HUES64 (cell line): ENCODE measurements around the gene GIT2.
"Not testable (repeated sequence)": the region's sequence is repeated elsewhere in the genome, so short reads cannot be mapped to it uniquely, and the experiment has no call there.

Experiments used
- H3K27ac ChIP-seq: 2 replicates; pipeline ENCODE4 v1.7.0; 2013; ENCODE audit warnings: low read depth, low read length, inconsistent platforms
- H3K27me3 ChIP-seq: 2 replicates; pipeline ENCODE4 v1.6.1; 2013; ENCODE audit warnings: mild to moderate bottlenecking, low read length; ENCODE audit not compliant: insufficient read depth
- H3K36me3 ChIP-seq: 2 replicates; pipeline ENCODE4 v1.6.1; 2013; ENCODE audit warnings: mild to moderate bottlenecking, low read length; ENCODE audit not compliant: insufficient read depth
- H3K4me1 ChIP-seq: 2 replicates; pipeline ENCODE4 v1.6.1; 2013; ENCODE audit warnings: mild to moderate bottlenecking, low read length, moderate library complexity; ENCODE audit not compliant: insufficient read depth
- H3K4me3 ChIP-seq: 2 replicates; pipeline ENCODE4 v1.5.1; 2013; ENCODE audit warnings: mild to moderate bottlenecking, low read length, moderate library complexity
- H3K9ac ChIP-seq: 2 replicates; pipeline ENCODE4 v1.6.1; 2013; ENCODE audit warnings: mild to moderate bottlenecking, low read depth, low read length
- H3K9me3 ChIP-seq: 2 replicates; pipeline ENCODE4 v1.6.1; 2013; ENCODE audit warnings: low read depth, low read length; ENCODE audit not compliant: insufficient read depth
- WGBS: fragments of 150-250, 120-280 bp; methylation state at CpG from one replicate; pipeline ENCODE4 v1.1.7; 2013; ENCODE audit warnings: missing lambda C conversion rate; 5-methylcytosine and 5-hydroxymethylcytosine counted together

Gene GIT2

DNA sequence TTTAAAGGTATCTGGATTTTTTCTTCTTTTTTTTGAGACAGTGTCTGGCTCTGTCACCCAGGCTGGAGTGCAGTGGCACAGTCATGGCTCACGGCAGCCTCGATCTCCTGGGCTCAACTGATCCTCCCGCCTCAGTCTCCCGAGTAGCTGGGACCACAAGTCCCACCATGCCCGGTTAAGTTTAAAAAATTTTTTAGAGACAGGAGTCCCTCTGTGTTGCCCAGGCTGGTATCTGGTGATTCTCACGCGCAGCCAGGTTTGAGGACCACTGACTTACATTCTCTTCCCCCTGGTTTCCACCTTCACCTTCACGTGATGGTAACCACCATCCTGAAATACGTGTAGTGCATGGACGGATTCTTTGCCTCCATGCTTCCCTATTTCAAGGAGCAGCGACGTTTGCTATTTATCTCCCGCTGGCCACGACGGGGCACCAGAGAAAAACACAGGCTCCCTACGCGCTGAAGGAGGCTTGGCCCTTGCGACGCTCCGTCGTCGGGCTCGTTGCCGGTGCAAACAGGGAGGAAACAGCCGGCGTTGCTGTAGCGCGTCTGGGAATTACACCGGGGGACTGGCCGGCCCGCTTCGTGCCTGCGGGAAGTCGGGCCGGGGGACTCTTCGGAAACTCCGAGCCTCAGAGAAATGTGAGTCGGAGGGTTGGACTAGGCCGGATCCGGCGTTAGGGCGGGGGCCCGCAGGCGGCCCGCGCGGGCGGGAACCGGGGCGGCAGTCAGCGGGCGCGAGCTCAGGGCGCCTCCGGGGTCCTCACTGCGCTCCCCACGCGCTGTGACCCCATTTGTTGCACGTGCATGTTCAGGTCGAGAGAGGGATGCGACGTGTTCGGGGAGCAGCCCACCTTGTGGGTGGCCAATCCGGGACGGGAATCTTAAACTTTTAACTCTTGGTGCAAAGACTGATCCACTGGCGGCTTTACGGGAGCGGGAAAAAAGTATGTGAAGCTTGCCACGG lies 96.1 kb downstream of the GIT2 start, which contains the start of gene TCHP:
TSS of gene TCHP (plus strand) at position 492 of the 969 bp plus-strand sequence. CDS start 2,753 bp downstream, outside the sequence.
- Histone ChIP-seq H3K9ac (peak within 1 kb of the TSS; percentile 83), H3K27me3 (peaks cover 96% of the 10 kb centered on the region), H3K27ac (peak within 1 kb of the TSS; percentile 49; the same call in 1 of the 2 replicates), H3K9me3 (no peaks in the 10 kb centered on the region), H3K4me1 (peaks cover 17% of the 10 kb centered on the region; the same call in 1 of the 2 replicates), H3K36me3 (peaks cover 20% of the 10 kb centered on the region; the same call in 1 of the 2 replicates), H3K4me3 (peak within 1 kb of the TSS; percentile 71)
- 4% methylated on average over 69 of the region's 69 CpGs for WGBS

DNA sequence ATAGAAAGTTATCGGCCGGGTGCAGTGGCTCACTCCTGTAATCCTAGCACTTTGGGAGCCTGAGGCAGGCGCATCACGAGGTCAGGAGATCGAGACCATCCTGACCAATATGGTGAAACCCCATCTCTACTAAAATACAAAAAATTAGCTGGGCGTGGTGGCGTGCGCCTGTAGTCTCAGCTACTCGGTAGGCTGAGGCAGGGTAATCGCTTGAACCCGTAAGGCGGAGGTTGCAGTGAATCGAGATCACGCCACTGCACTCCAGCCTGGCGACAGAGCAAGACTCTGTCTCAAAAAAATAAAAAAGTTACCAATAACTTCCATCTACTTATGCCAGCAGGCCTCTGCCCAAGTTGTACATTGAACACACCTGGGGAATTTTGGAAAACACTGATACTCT lies 96.8 kb downstream of the GIT2 start:
- Histone ChIP-seq H3K36me3 (peaks cover 13% of the 10 kb centered on the region; the same call in 1 of the 2 replicates), H3K27me3 (peaks cover 93% of the 10 kb centered on the region), H3K4me1 (peaks cover 17% of the 10 kb centered on the region; the same call in 1 of the 2 replicates), H3K4me3 (peak overlapping the region; percentile 71; the same call in 1 of the 2 replicates)
- not testable (repeated sequence) for H3K27ac ChIP-seq, H3K9ac ChIP-seq, H3K9me3 ChIP-seq
- 94% methylated on average over 15 of the region's 15 CpGs for WGBS

DNA sequence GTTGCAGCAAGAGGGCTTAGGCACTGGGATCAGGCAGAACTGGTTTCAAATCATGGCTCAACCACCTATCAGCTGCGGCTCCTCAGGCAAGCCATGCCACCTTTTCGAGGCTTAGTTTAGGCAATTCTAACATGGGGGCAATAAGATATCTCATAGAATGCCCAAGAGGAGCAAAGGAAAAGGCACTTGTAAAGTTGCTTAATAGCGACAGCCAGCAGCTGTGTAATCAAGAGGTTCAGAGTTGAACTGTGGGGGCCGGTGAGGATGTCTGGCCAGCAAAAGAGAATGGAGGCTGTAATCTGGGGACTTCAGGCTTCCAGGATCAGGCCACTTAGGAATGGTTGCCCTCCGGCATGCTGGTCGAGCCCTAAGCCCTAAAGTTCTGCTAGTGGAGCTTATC lies 99.1 kb downstream of the GIT2 start:
- WGBS = 91% methylated on average over 6 of the region's 6 CpGs
- peaks cover 77% of the 10 kb centered on the region for H3K27me3 ChIP-seq

DNA sequence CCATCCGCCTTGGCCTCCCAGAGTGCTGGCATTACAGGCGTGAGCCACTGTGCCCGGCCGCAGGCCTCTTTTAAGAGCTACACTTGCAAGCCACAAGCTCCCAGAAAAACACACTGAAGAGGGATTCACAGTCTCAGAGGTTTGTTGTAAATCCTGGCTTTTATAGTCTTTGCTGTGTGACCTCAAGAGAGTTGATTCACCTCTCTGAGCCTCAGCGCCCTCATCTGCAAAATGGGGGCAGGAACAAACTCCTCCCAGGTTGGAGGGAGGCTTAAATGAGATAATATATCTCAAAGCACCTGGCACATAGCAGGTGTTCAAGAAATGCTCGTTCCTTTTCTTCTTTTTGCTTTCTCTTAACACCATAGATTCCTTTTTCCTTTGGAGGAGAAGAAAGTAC lies 100.0 kb downstream of the GIT2 start:
- WGBS = 98% methylated on average over 6 of the region's 6 CpGs
- no peaks in the 10 kb centered on the region for H3K9me3 ChIP-seq
- peaks cover 4% of the 10 kb centered on the region; the same call in 1 of the 2 replicates for H3K4me1 ChIP-seq
- H3K36me3 ChIP-seq = no peaks in the 10 kb centered on the region
- no peak overlapping the region for H3K9ac ChIP-seq
- peaks cover 74% of the 10 kb centered on the region for H3K27me3 ChIP-seq
- H3K4me3 ChIP-seq = no peak overlapping the region
- no peak overlapping the region for H3K27ac ChIP-seq

More for the DNA sequence above, 99.1 kb downstream of the GIT2 start:
- Histone ChIP-seq H3K4me1 (peaks cover 12% of the 10 kb centered on the region; the same call in 1 of the 2 replicates), H3K4me3 (no peak overlapping the region), H3K36me3 (no peaks in the 10 kb centered on the region), H3K9ac (no peak overlapping the region), H3K27ac (no peak overlapping the region), H3K9me3 (no peaks in the 10 kb centered on the region)

DNA sequence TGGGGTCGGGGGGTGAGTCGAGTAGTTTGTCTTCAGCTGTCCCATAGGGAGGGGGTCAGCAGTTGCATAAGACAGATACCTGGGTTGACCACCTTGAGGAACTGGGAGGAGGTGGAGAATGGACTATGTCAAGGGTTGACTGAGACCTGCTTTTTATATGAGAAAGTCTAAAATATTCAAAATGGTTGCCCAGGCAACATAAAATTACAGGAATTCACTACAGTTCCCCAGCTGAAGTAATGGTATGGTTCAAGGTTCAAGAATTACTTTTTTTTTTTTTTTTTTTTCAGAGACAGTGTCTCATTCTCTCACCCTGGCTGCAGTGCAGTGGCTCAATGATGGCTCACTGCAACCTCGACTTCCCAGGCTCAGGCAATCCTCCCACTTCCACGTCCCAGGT lies 101.2 kb downstream of the GIT2 start:
- Histone ChIP-seq H3K9me3 (no peaks in the 10 kb centered on the region), H3K4me3 (no peak overlapping the region), H3K9ac (no peak overlapping the region), H3K36me3 (no peaks in the 10 kb centered on the region), H3K4me1 (no peaks in the 10 kb centered on the region), H3K27me3 (peaks cover 63% of the 10 kb centered on the region), H3K27ac (no peak overlapping the region)
- WGBS = 81% methylated on average over 4 of the region's 4 CpGs

- Histone ChIP-seq H3K27me3 (peaks cover 50% of the 10 kb centered on the region), H3K4me3 (no peak overlapping the region), H3K9ac (no peak overlapping the region), H3K9me3 (no peaks in the 10 kb centered on the region), H3K27ac (no peak overlapping the region), H3K4me1 (0 out of 2 replicates have a peak, but pooled peaks cover 2% of the 10 kb centered on the region), H3K36me3 (no peaks in the 10 kb centered on the region)
- 87% methylated on average over 7 of the region's 7 CpGs for WGBS
These were observed 102.7 kb downstream of the GIT2 start for GRCh38 chr12:109893261-109893995.

DNA sequence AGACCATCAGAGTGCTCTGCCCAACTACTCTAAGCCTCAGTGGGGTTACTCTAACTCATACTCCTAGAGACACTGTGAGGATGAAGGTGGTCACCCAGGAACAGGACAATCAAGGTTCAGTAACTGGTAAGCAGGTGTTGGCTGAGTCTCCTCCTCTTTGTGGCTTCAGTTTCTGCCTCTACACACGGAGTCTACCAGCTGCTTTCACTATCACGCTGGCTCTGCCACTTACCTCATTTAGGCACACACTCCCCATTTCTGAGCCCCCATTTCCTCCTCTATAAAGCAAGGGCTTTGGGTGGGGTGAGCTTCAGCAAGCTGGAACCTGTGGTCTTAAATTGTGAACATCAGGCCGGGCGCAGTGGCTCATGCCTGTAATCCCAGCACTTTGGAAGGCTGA lies 103.4 kb downstream of the GIT2 start:
- Histone ChIP-seq H3K27ac (no peak overlapping the region), H3K9me3 (no peaks in the 10 kb centered on the region), H3K27me3 (peaks cover 46% of the 10 kb centered on the region), H3K9ac (no peak overlapping the region), H3K4me1 (0 out of 2 replicates have a peak, but pooled peaks cover 2% of the 10 kb centered on the region), H3K4me3 (no peak overlapping the region), H3K36me3 (no peaks in the 10 kb centered on the region)
- whole genome bisulfite sequencing = 81% methylated on average over 4 of the region's 4 CpGs

- H3K36me3 ChIP-seq = no peaks in the 10 kb centered on the region
- H3K9ac ChIP-seq = no peak overlapping the region
- no peak overlapping the region for H3K27ac ChIP-seq
- 89% methylated on average over 1 of the region's 1 CpG for WGBS
- H3K4me3 ChIP-seq = no peak overlapping the region
- 0 out of 2 replicates have a peak, but pooled peaks cover 2% of the 10 kb centered on the region for H3K4me1 ChIP-seq
- peaks cover 41% of the 10 kb centered on the region for H3K27me3 ChIP-seq
- H3K9me3 ChIP-seq = no peaks in the 10 kb centered on the region
These were observed 103.9 kb downstream of the GIT2 start for GRCh38 chr12:109892165-109892715.

GRCh38 chr12:109891731-109892130 lies 104.4 kb downstream of the GIT2 start:
- H3K36me3 ChIP-seq, H3K4me1 ChIP-seq, H3K9ac ChIP-seq, H3K4me3 ChIP-seq, H3K27ac ChIP-seq, H3K9me3 ChIP-seq: not testable (repeated sequence)
- WGBS = 94% methylated on average over 7 of the region's 7 CpGs
- peaks cover 35% of the 10 kb centered on the region for H3K27me3 ChIP-seq

DNA sequence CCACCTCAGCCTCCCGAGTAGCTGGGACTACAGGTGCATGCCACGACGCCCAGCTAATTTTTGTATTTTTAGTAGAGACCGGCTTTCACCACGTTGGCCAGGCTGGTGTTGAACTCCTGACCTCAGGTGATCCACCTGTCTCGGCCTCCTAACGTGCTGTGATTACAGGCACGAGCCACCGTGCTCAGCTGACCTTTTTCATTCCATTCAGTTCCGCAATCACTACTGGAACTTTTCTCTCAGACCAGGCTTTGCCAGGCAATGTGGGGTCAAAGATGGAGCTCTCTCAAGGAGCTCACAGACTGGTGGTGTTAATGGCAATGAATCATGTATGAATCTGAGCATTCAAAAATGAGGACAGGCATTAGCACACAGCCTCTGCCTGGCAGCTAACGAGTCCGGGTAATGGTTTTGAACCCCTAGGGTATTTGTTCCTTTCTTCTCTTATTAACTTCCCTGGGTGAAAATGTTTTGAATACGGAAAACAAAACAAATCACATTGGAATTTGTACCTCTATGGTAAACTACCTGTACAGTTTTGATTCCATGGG lies 105.5 kb downstream of the GIT2 start:
- H3K27me3 ChIP-seq = peaks cover 27% of the 10 kb centered on the region
- H3K36me3 ChIP-seq = no peaks in the 10 kb centered on the region
- 90% methylated on average over 12 of the region's 13 CpGs for WGBS
- H3K4me3 ChIP-seq = no peak overlapping the region
- 0 out of 2 replicates have a peak, but pooled peaks cover 2% of the 10 kb centered on the region for H3K4me1 ChIP-seq
- H3K9ac ChIP-seq = no peak overlapping the region
- no peaks in the 10 kb centered on the region for H3K9me3 ChIP-seq
- H3K27ac ChIP-seq = no peak overlapping the region
